ENCODE measurements around the gene HAGH. TPM values are rescaled to one million over a fixed set of nuclear protein-coding genes. Genes with fewer than 3 reads are reported as not detected.

The HAGH gene
- total RNA-seq, 1 experiment from 2014 or later = 36.0 TPM

- ATAC-seq (no peak), DNase-seq (ENCODE audit: low spot score) (no peak)
- Mint-ChIP-seq H3K27me3 (ENCODE audit: low read depth) (peaks cover under 1% of the 10 kb centered on the region), H3K27ac (no peak overlapping the region), H3K36me3 (peaks cover 11% of the 10 kb centered on the region), H3K9me3 (peaks cover 19% of the 10 kb centered on the region), H3K4me1 (no peaks in the 10 kb centered on the region), H3K4me3 (no peak overlapping the region)
- POLR2A ChIA-PET = interaction anchor here (0.6 to 0.9 kb wide), 2 partner anchors 20 to 33 kb away, joined by 3 read pairs; no protein-coding TSS in a partner anchor
- CTCF ChIA-PET = interaction anchor here (1.0 to 1.6 kb wide), 2 partner anchors 29 to 129 kb away, joined by 3 to 5 read pairs; no protein-coding TSS in a partner anchor
- TF ChIP-seq, protein P1, sequence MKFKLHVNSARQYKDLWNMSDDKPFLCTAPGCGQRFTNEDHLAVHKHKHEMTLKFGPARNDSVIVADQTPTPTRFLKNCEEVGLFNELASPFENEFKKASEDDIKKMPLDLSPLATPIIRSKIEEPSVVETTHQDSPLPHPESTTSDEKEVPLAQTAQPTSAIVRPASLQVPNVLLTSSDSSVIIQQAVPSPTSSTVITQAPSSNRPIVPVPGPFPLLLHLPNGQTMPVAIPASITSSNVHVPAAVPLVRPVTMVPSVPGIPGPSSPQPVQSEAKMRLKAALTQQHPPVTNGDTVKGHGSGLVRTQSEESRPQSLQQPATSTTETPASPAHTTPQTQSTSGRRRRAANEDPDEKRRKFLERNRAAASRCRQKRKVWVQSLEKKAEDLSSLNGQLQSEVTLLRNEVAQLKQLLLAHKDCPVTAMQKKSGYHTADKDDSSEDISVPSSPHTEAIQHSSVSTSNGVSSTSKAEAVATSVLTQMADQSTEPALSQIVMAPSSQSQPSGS (CRISPR knock-in tag; IDR thresholded peaks at IDR 0.05; ENCODE audit: borderline replicate concordance, low read depth) = no peak
- TF ChIP-seq, protein P2, sequence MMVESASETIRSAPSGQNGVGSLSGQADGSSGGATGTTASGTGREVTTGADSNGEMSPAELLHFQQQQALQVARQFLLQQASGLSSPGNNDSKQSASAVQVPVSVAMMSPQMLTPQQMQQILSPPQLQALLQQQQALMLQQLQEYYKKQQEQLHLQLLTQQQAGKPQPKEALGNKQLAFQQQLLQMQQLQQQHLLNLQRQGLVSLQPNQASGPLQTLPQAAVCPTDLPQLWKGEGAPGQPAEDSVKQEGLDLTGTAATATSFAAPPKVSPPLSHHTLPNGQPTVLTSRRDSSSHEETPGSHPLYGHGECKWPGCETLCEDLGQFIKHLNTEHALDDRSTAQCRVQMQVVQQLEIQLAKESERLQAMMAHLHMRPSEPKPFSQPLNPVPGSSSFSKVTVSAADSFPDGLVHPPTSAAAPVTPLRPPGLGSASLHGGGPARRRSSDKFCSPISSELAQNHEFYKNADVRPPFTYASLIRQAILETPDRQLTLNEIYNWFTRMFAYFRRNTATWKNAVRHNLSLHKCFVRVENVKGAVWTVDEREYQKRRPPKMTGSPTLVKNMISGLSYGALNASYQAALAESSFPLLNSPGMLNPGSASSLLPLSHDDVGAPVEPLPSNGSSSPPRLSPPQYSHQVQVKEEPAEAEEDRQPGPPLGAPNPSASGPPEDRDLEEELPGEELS (CRISPR knock-in tag; IDR thresholded peaks at IDR 0.05) = no peak
- TF ChIP-seq GABPB1 (CRISPR knock-in tag; IDR thresholded peaks at IDR 0.05) (peak; percentile 36; the same call in 1 of the 2 replicates), ZNF423 (CRISPR knock-in tag; IDR thresholded peaks at IDR 0.05) (no peak), E2F4 (CRISPR knock-in tag; IDR thresholded peaks at IDR 0.05; ENCODE audit: borderline replicate concordance, low read depth) (no peak), CREM (CRISPR knock-in tag; IDR thresholded peaks at IDR 0.05) (no peak)
Measured at GRCh38 chr16:1794221-1794871, 32.3 kb downstream of the HAGH start.

GRCh38 chr16:1793578-1794220 is 32.9 kb downstream of the HAGH start, which contains the start of gene IGFALS:
Gene IGFALS, minus strand, starts transcription at chr16:1793705. Its CDS starts 53 bp downstream, at chr16:1793652.
- ATAC-seq = no peak
- no peaks in the 10 kb centered on the region for H3K4me1 Mint-ChIP-seq
- peaks cover 11% of the 10 kb centered on the region for H3K36me3 Mint-ChIP-seq
- peaks cover 12% of the 10 kb centered on the region for H3K9me3 Mint-ChIP-seq
- no peak within 1 kb of the TSS for H3K27ac Mint-ChIP-seq
- H3K4me3 Mint-ChIP-seq = no peak within 1 kb of the TSS
- TF ChIP-seq NR1H2 (CRISPR knock-in tag; IDR thresholded peaks at IDR 0.05) = no peak
- TF ChIP-seq, protein P3, sequence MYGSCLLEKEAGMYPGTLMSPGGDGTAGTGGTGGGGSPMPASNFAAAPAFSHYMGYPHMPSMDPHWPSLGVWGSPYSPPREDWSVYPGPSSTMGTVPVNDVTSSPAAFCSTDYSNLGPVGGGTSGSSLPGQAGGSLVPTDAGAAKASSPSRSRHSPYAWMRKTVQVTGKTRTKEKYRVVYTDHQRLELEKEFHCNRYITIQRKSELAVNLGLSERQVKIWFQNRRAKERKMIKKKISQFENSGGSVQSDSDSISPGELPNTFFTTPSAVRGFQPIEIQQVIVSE (CRISPR knock-in tag; IDR thresholded peaks at IDR 0.05; ENCODE audit: borderline replicate concordance) = no peak
- no peak for TF ChIP-seq TCF7 (CRISPR knock-in tag; IDR thresholded peaks at IDR 0.05; ENCODE audit: low read depth)
- TF ChIP-seq, protein P4, sequence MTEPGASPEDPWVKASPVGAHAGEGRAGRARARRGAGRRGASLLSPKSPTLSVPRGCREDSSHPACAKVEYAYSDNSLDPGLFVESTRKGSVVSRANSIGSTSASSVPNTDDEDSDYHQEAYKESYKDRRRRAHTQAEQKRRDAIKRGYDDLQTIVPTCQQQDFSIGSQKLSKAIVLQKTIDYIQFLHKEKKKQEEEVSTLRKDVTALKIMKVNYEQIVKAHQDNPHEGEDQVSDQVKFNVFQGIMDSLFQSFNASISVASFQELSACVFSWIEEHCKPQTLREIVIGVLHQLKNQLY (CRISPR knock-in tag; IDR thresholded peaks at IDR 0.05) = no peak
- no peak for TF ChIP-seq IRF2 (CRISPR knock-in tag; IDR thresholded peaks at IDR 0.05; ENCODE audit: borderline replicate concordance, low read depth)
- no peak for TF ChIP-seq ESRRA (CRISPR knock-in tag; IDR thresholded peaks at IDR 0.05; ENCODE audit: borderline replicate concordance)
- TF ChIP-seq E2F5 (CRISPR knock-in tag; IDR thresholded peaks at IDR 0.05) = no peak
- TF ChIP-seq, protein P5, sequence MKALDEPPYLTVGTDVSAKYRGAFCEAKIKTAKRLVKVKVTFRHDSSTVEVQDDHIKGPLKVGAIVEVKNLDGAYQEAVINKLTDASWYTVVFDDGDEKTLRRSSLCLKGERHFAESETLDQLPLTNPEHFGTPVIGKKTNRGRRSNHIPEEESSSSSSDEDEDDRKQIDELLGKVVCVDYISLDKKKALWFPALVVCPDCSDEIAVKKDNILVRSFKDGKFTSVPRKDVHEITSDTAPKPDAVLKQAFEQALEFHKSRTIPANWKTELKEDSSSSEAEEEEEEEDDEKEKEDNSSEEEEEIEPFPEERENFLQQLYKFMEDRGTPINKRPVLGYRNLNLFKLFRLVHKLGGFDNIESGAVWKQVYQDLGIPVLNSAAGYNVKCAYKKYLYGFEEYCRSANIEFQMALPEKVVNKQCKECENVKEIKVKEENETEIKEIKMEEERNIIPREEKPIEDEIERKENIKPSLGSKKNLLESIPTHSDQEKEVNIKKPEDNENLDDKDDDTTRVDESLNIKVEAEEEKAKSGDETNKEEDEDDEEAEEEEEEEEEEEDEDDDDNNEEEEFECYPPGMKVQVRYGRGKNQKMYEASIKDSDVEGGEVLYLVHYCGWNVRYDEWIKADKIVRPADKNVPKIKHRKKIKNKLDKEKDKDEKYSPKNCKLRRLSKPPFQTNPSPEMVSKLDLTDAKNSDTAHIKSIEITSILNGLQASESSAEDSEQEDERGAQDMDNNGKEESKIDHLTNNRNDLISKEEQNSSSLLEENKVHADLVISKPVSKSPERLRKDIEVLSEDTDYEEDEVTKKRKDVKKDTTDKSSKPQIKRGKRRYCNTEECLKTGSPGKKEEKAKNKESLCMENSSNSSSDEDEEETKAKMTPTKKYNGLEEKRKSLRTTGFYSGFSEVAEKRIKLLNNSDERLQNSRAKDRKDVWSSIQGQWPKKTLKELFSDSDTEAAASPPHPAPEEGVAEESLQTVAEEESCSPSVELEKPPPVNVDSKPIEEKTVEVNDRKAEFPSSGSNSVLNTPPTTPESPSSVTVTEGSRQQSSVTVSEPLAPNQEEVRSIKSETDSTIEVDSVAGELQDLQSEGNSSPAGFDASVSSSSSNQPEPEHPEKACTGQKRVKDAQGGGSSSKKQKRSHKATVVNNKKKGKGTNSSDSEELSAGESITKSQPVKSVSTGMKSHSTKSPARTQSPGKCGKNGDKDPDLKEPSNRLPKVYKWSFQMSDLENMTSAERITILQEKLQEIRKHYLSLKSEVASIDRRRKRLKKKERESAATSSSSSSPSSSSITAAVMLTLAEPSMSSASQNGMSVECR (CRISPR knock-in tag; IDR thresholded peaks at IDR 0.05; ENCODE audit: borderline replicate concordance) = no peak
- no peak for TF ChIP-seq ZNF396 (CRISPR knock-in tag; IDR thresholded peaks at IDR 0.05; ENCODE audit: borderline replicate concordance)
- no peak for TF ChIP-seq MXD4 (CRISPR knock-in tag; IDR thresholded peaks at IDR 0.05; ENCODE audit: borderline replicate concordance)
- no peak for TF ChIP-seq ZNF416 (CRISPR knock-in tag; IDR thresholded peaks at IDR 0.05)
- POLR2A ChIA-PET = interaction anchor here (0.9 to 1.2 kb wide), 2 partner anchors 11 to 34 kb away, joined by 3 read pairs; partner anchors contain the start of genes NUBP2 and SPSB3
- no peaks in the 10 kb centered on the region; the same call in 1 of the 2 replicates for H3K27me3 Mint-ChIP-seq (ENCODE audit: low read depth)
- no peak for DNase-seq (ENCODE audit: low spot score)
- CTCF ChIA-PET = interaction anchor here (1.0 to 1.6 kb wide), 2 partner anchors 30 to 130 kb away, joined by 3 to 5 read pairs; no protein-coding TSS in a partner anchor

Data from WTC11 (cell line).